ENCODE results near the gene ZNF669.

ZNF669 gene

GRCh38 chr1:247096112-247096511 is 8.0 kb downstream of the ZNF669 start:
- no peak for TF ChIP-seq CTCF (IDR thresholded peaks at IDR 0.05; ENCODE audit: low read depth, low read length)
- H3K4me3 ChIP-seq (replicated peaks in 1 of 2; ENCODE audit: low read depth in 2 of 2, low read length in 2 of 2) = no peak overlapping the region
- DNase-seq (ENCODE audit: low read depth in 2 of 2) = no peak

GRCh38 chr1:247090455-247090854 is 13.7 kb downstream of the ZNF669 start:
- no peak for DNase-seq (ENCODE audit: low read depth in 2 of 2)
- no peak for TF ChIP-seq CTCF (IDR thresholded peaks at IDR 0.05; ENCODE audit: low read depth, low read length)
- no peak overlapping the region for H3K4me3 ChIP-seq (replicated peaks in 1 of 2; ENCODE audit: low read depth in 2 of 2, low read length in 2 of 2)

- no peak for DNase-seq (ENCODE audit: low read depth in 2 of 2)
- no peak overlapping the region for H3K4me3 ChIP-seq (replicated peaks in 1 of 2; ENCODE audit: low read depth in 2 of 2, low read length in 2 of 2)
- TF ChIP-seq CTCF (IDR thresholded peaks at IDR 0.05; ENCODE audit: low read depth, low read length) = no peak
Measured at GRCh38 chr1:247089616-247090375, 14.4 kb downstream of the ZNF669 start.

- H3K4me3 ChIP-seq (replicated peaks in 1 of 2; ENCODE audit: low read depth in 2 of 2, low read length in 2 of 2) = no peak overlapping the region
- TF ChIP-seq CTCF (IDR thresholded peaks at IDR 0.05; ENCODE audit: low read depth, low read length) = no peak
- no peak for DNase-seq (ENCODE audit: low read depth in 2 of 2)
Measured at GRCh38 chr1:247088967-247089366, 15.2 kb downstream of the ZNF669 start.

- H3K4me3 ChIP-seq (replicated peaks in 1 of 2; ENCODE audit: low read depth in 2 of 2, low read length in 2 of 2) = no peak overlapping the region
Measured at GRCh38 chr1:247087256-247087655, 16.9 kb downstream of the ZNF669 start.

GRCh38 chr1:247085310-247085709 is 18.8 kb downstream of the ZNF669 start:
- no peak for DNase-seq (ENCODE audit: low read depth in 2 of 2)
- TF ChIP-seq CTCF (IDR thresholded peaks at IDR 0.05; ENCODE audit: low read depth, low read length) = no peak
- H3K4me3 ChIP-seq (replicated peaks in 1 of 2; ENCODE audit: low read depth in 2 of 2, low read length in 2 of 2) = no peak overlapping the region

More at GRCh38 chr1:247087256-247087655, 16.9 kb downstream of the ZNF669 start:
- no peak for DNase-seq (ENCODE audit: low read depth in 2 of 2)
- no peak for TF ChIP-seq CTCF (IDR thresholded peaks at IDR 0.05; ENCODE audit: low read depth, low read length)

GRCh38 chr1:247084771-247085170 is 19.4 kb downstream of the ZNF669 start:
- no peak for TF ChIP-seq CTCF (IDR thresholded peaks at IDR 0.05; ENCODE audit: low read depth, low read length)
- no peak overlapping the region for H3K4me3 ChIP-seq (replicated peaks in 1 of 2; ENCODE audit: low read depth in 2 of 2, low read length in 2 of 2)
- DNase-seq (ENCODE audit: low read depth in 2 of 2) = no peak

Data from cardiac fibroblast (primary cell).